Measurements from ENCODE around the gene MYO15A.
"Not testable (repeated sequence)": the region's sequence is repeated elsewhere in the genome, so short reads cannot be mapped to it uniquely, and the experiment has no call there.

MYO15A gene

GRCh38 chr17:18205861-18206260, 97.3 kb downstream of the MYO15A start:
- no peak overlapping the region for H3K4me3 ChIP-seq (ENCODE audit: low read depth, low read length)
- in situ Hi-C loops (cut with HindIII; ENCODE audit: low sequenced_read_pairs), result no loop called here
- DNase-seq (ENCODE audit: low read depth), result no peak
- no peak for TF ChIP-seq CTCF (IDR thresholded peaks at IDR 0.05; ENCODE audit: low read depth, low read length, missing control alignments)

GRCh38 chr17:18206962-18207361, 98.4 kb downstream of the MYO15A start:
- in situ Hi-C loops (cut with HindIII; ENCODE audit: low sequenced_read_pairs), result no loop called here
- DNase-seq (ENCODE audit: low read depth), result no peak
- no peak for TF ChIP-seq CTCF (IDR thresholded peaks at IDR 0.05; ENCODE audit: low read depth, low read length, missing control alignments)
- H3K4me3 ChIP-seq (ENCODE audit: low read depth, low read length), result no peak overlapping the region

- no peak for DNase-seq (ENCODE audit: low read depth)
- in situ Hi-C loops (cut with HindIII; ENCODE audit: low sequenced_read_pairs), result no loop called here
- TF ChIP-seq CTCF (IDR thresholded peaks at IDR 0.05; ENCODE audit: low read depth, low read length, missing control alignments), result no peak
- H3K4me3 ChIP-seq (ENCODE audit: low read depth, low read length), result no peak overlapping the region
Observed at GRCh38 chr17:18208092-18208491, 99.5 kb downstream of the MYO15A start.

GRCh38 chr17:18213666-18214270, 105.2 kb downstream of the MYO15A start:
- H3K4me3 ChIP-seq (ENCODE audit: low read depth, low read length), result no peak overlapping the region
- TF ChIP-seq CTCF (IDR thresholded peaks at IDR 0.05; ENCODE audit: low read depth, low read length, missing control alignments), result no peak
- in situ Hi-C loops (cut with HindIII; ENCODE audit: low sequenced_read_pairs), result no loop called here
- no peak for DNase-seq (ENCODE audit: low read depth)

- in situ Hi-C loops (cut with HindIII; ENCODE audit: low sequenced_read_pairs), result not testable (repeated sequence)
Observed at GRCh38 chr17:18216906-18217305, 108.3 kb downstream of the MYO15A start.

GRCh38 chr17:18217412-18218015, 109.0 kb downstream of the MYO15A start:
- in situ Hi-C loops (cut with HindIII; ENCODE audit: low sequenced_read_pairs), result no loop called here
- DNase-seq (ENCODE audit: low read depth), result peak; percentile 23
- peak; percentile 98 for TF ChIP-seq CTCF (IDR thresholded peaks at IDR 0.05; ENCODE audit: low read depth, low read length, missing control alignments)
- no peak overlapping the region for H3K4me3 ChIP-seq (ENCODE audit: low read depth, low read length)

More at GRCh38 chr17:18216906-18217305, 108.3 kb downstream of the MYO15A start:
- not testable (repeated sequence) for H3K4me3 ChIP-seq (ENCODE audit: low read depth, low read length); DNase-seq (ENCODE audit: low read depth)

- no peak for TF ChIP-seq CTCF (IDR thresholded peaks at IDR 0.05; ENCODE audit: low read depth, low read length, missing control alignments)
- no peak overlapping the region for H3K4me3 ChIP-seq (ENCODE audit: low read depth, low read length)
- in situ Hi-C loops (cut with HindIII; ENCODE audit: low sequenced_read_pairs), result no loop called here
- DNase-seq (ENCODE audit: low read depth), result peak; percentile 55
Observed at GRCh38 chr17:18218756-18219415, 110.3 kb downstream of the MYO15A start.

Measured in astrocyte of the cerebellum (primary cell).